Measurements from ENCODE around the gene VWF. TPM values are rescaled to one million over a fixed set of nuclear protein-coding genes. Genes with fewer than 3 reads are reported as not detected.
"Not testable (repeated sequence)": the region's sequence is repeated elsewhere in the genome, so short reads cannot be mapped to it uniquely, and the experiment has no call there.

The VWF gene
- total RNA-seq, 1 donor from 2014 or later, result 0.06 TPM

DNA sequence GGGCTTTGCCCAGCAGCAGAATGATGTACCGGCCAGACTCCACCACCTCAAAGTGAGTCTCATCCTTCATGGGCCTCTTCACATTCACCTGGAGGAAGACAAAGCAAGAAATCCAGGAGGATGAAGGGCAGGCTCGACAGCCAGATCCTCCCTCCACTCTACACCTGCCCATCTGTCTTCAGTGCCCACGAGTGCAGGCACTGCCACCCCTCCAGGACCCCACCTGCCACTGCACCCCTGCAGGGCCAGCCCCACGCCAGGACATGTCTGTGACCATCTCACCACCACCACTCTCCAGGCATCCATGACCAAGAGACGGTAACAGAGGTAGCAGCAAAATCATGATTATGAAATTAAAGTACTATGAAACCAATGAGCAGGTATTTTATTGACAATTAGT lies 95.1 kb downstream of the VWF start:
- TF ChIP-seq, protein P1, sequence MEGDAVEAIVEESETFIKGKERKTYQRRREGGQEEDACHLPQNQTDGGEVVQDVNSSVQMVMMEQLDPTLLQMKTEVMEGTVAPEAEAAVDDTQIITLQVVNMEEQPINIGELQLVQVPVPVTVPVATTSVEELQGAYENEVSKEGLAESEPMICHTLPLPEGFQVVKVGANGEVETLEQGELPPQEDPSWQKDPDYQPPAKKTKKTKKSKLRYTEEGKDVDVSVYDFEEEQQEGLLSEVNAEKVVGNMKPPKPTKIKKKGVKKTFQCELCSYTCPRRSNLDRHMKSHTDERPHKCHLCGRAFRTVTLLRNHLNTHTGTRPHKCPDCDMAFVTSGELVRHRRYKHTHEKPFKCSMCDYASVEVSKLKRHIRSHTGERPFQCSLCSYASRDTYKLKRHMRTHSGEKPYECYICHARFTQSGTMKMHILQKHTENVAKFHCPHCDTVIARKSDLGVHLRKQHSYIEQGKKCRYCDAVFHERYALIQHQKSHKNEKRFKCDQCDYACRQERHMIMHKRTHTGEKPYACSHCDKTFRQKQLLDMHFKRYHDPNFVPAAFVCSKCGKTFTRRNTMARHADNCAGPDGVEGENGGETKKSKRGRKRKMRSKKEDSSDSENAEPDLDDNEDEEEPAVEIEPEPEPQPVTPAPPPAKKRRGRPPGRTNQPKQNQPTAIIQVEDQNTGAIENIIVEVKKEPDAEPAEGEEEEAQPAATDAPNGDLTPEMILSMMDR (conservative IDR thresholded peaks at IDR 0.05; ENCODE audit: low read depth, low read length), result no peak
- H3K4me3 ChIP-seq (ENCODE audit: low read depth, low read length), result no peak overlapping the region
- DNase-seq (ENCODE audit: low read depth), result no peak

- TF ChIP-seq, protein P1 (conservative IDR thresholded peaks at IDR 0.05; ENCODE audit: low read depth, low read length), result no peak
- H3K4me3 ChIP-seq (ENCODE audit: low read depth, low read length), result no peak overlapping the region
- no peak for DNase-seq (ENCODE audit: low read depth)
Observed at GRCh38 chr12:6026998-6027397, 97.5 kb downstream of the VWF start.

DNA sequence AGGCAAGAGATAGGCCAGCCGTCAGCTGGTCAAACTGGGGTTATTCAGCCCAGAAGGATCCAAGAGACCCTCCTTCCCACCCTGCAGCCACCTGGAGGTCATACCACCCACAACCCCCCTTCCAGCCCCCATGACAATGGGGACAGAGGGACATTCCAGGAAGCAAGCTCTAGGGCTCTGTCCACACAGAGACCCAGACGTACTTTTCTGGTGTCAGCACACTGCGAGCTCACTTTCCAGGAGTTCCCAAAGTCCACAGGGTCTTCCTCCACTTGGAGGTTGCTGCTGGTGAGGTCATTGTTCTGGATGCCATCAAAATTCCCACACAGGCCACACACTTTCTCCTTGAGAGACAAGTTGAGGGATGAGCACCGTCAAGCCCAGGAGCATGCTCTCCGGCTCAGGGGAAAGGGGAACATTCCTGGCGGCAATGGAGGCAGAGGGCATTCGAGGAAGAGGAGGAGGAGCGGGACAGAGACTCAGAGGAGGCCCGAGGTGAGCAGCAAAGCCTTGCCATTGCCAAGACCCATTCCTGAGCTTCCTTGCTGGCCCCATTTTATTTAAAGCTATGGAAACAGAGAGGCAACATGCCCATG lies 98.7 kb downstream of the VWF start:
- not testable (repeated sequence) for H3K4me3 ChIP-seq (ENCODE audit: low read depth, low read length); DNase-seq (ENCODE audit: low read depth)

DNA sequence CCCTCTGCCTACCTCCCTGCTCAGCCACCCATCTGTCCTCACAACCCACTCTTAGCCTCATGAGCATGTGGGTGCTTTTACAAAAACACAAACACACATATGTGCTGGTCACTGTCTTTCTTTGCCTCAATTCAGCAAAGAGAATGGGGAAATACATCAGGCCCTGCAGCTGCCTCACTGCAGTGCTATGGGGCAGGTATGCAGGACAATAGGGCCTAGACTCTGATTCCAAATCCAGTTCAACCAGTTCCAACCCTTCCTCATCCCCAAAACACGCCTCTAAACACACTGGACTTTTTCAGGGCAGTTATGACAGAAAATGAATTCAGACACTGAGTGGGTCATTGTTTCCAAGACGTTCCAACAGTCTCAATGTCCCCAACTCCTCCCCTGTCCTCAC lies 100.4 kb downstream of the VWF start:
- DNase-seq (ENCODE audit: low read depth); H3K4me3 ChIP-seq (ENCODE audit: low read depth, low read length): not testable (repeated sequence)

DNA sequence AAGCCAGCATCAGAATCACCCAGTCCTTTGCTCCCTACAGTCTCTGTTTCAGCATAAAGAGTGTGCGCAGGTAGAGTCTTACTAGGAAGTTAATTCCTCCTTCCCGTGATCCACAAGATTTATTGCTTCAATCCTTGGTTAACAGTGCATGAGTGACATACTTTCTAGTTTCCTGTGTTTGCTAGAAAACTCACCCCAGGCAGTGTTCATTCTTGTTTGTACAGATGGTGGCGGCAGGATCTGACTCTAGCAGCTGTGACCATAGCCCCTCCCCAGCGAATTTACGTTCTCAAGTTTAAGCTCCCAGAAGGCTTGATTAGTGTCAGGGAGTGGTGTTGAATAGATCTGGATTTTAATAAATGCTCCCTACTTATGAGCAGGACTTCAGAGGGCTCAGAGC lies 103.5 kb downstream of the VWF start:
- no peak for DNase-seq (ENCODE audit: low read depth)
- TF ChIP-seq, protein P1 (conservative IDR thresholded peaks at IDR 0.05; ENCODE audit: low read depth, low read length), result no peak
- H3K4me3 ChIP-seq (ENCODE audit: low read depth, low read length), result no peak overlapping the region

DNA sequence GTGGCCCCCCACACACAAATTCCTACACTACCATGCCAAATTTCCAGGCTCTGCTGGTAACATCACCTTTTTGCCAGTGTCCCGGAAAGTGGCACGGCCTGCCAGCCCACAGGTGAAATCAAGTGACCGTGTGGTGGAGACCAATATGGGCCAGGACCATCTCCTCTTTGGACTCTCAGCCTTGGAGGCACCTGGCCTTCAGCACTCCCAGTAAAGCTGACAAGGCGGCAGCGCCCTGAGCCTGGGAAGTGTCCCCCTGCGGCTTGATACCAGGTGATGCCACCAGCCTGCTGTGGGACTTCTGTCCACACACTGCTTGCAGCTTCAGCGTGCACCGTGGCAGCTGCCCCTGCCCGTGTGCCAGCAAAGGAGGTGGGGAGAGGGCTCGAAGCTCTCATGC lies 104.0 kb downstream of the VWF start:
- H3K4me3 ChIP-seq (ENCODE audit: low read depth, low read length); DNase-seq (ENCODE audit: low read depth): not testable (repeated sequence)

GRCh38 chr12:6019256-6019655 lies 105.2 kb downstream of the VWF start:
- not testable (repeated sequence) for H3K4me3 ChIP-seq (ENCODE audit: low read depth, low read length); DNase-seq (ENCODE audit: low read depth)

- TF ChIP-seq, protein P1 (conservative IDR thresholded peaks at IDR 0.05; ENCODE audit: low read depth, low read length), result no peak
- H3K4me3 ChIP-seq (ENCODE audit: low read depth, low read length), result no peak overlapping the region
- DNase-seq (ENCODE audit: low read depth), result no peak
Observed at GRCh38 chr12:6018265-6018664, 106.2 kb downstream of the VWF start.

GRCh38 chr12:6016756-6017155 lies 107.7 kb downstream of the VWF start:
- TF ChIP-seq, protein P1 (conservative IDR thresholded peaks at IDR 0.05; ENCODE audit: low read depth, low read length), result no peak
- no peak overlapping the region for H3K4me3 ChIP-seq (ENCODE audit: low read depth, low read length)
- no peak for DNase-seq (ENCODE audit: low read depth)

GRCh38 chr12:6016004-6016403 lies 108.5 kb downstream of the VWF start:
- DNase-seq (ENCODE audit: low read depth); H3K4me3 ChIP-seq (ENCODE audit: low read depth, low read length): not testable (repeated sequence)

DNA sequence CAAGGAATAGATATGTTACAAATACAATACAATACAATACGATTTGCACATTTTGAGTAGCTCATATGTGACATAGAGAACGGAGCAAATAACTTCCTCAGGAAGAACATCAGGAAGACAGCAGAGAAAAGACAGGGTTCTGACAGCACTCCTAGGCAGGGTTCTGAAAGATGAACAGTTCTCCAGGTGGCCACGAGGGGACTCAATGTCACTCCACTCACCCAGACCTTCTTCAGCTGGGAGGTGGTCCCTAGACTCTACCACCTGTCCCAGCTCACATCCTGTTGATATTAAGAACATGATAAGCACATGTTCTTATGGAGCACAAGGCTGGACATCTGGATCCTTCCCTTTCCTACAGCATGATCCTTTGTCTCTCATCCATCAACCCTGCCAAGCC lies 109.2 kb downstream of the VWF start:
- H3K4me3 ChIP-seq (ENCODE audit: low read depth, low read length); DNase-seq (ENCODE audit: low read depth): not testable (repeated sequence)

- DNase-seq (ENCODE audit: low read depth); H3K4me3 ChIP-seq (ENCODE audit: low read depth, low read length): not testable (repeated sequence)
Observed at GRCh38 chr12:6010631-6011350, 113.7 kb downstream of the VWF start.

Data from epithelial cell of proximal tubule (primary cell).